Keratinocyte (primary cell): ENCODE results near the gene UBE2J2.

Experiments used
- EZH2 ChIP-seq: IDR thresholded peaks from one replicate; pipeline ENCODE4 v1.6.1; 2012; ENCODE audit warnings: inconsistent platforms, mild to moderate bottlenecking, low read length, moderate library complexity
- TF ChIP-seq, protein P1 (sequence below), 3 experiments: IDR thresholded peaks in 1 of 3; conservative IDR thresholded peaks in 1 of 3; optimal IDR thresholded peaks in 1 of 3; 2 replicates in 2 of 3; 3 replicates in 1 of 3; pipeline versions ENCODE3 to v1.5.1; 2011; ENCODE audit warnings: low read length in 3 of 3, mild to moderate bottlenecking in 3 of 3, moderate library complexity in 2 of 3, control low read depth in 1 of 3, inconsistent platforms in 1 of 3; ENCODE audit not compliant: insufficient read depth in 2 of 3; ENCODE audit errors: extremely low read depth in 1 of 3

DNA sequence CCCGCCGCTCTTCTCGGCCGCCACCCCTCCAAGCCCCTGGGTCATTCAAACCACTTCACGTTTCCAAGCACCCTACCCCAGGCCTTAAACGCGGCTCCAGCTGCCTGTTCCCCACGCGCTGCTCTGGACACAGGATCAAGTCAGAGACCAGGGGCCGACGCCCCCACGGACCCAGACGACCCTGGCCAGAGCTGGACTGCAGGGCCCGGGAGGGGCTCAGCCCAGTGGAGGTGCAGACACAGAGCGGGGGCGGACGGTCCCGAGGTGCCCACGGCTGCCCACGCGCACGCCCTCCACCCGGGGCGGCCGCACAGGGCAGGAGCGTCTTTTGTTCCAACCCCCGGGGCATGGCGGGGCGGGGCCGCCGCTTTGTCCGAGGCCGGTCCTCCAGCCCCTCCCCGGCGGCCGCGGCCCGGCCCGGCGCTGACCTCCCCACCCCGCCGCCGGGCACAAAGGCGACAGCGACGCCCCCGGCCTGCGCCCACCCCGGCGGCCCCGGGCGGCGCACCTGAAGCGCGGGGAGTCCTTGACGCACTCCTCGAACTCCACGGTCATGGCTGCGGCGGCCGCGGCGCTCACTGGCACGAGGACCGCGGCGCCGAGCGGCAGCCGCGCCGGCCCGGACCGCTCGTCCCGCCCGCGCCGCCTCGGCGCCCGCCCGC lies 33.7 kb upstream of the UBE2J2 start:
- TF ChIP-seq EZH2 = no peak
- TF ChIP-seq, protein P1, sequence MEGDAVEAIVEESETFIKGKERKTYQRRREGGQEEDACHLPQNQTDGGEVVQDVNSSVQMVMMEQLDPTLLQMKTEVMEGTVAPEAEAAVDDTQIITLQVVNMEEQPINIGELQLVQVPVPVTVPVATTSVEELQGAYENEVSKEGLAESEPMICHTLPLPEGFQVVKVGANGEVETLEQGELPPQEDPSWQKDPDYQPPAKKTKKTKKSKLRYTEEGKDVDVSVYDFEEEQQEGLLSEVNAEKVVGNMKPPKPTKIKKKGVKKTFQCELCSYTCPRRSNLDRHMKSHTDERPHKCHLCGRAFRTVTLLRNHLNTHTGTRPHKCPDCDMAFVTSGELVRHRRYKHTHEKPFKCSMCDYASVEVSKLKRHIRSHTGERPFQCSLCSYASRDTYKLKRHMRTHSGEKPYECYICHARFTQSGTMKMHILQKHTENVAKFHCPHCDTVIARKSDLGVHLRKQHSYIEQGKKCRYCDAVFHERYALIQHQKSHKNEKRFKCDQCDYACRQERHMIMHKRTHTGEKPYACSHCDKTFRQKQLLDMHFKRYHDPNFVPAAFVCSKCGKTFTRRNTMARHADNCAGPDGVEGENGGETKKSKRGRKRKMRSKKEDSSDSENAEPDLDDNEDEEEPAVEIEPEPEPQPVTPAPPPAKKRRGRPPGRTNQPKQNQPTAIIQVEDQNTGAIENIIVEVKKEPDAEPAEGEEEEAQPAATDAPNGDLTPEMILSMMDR (optimal IDR thresholded peaks at IDR 0.05 in 1 of 3, IDR thresholded peaks at IDR 0.05 in 1 of 3, conservative IDR thresholded peaks at IDR 0.05 in 1 of 3; ENCODE audit: extremely low read depth in 1 of 3, insufficient read depth in 2 of 3, low read length in 3 of 3) = no peak
